HG02588 (cell line): ENCODE measurements around the gene GPR21.

Experiments used
- ATAC-seq: cut with Tn5 transposase; IDR thresholded peaks from one replicate; pipeline ENCODE4 v1.9.1; 2021; ENCODE audit warnings: mild to moderate bottlenecking, moderate library complexity; ENCODE audit not compliant: unreplicated experiment

The GPR21 gene

GRCh38 chr9:123033352-123033751, at the start of gene GPR21:
GPR21 (plus strand) TSS chr9:123033667; CDS start chr9:123034567, 900 bp downstream.
- no peak for ATAC-seq

GRCh38 chr9:122986010-122986409, 47.5 kb upstream of the GPR21 start:
- ATAC-seq, result no peak

GRCh38 chr9:122988141-122988540, 45.3 kb upstream of the GPR21 start:
- no peak for ATAC-seq

- ATAC-seq, result no peak
These were observed 44.4 kb upstream of the GPR21 start for GRCh38 chr9:122988920-122989621.

GRCh38 chr9:122991370-122991830, 42.1 kb upstream of the GPR21 start:
- no peak for ATAC-seq

GRCh38 chr9:122996586-122996985, 36.9 kb upstream of the GPR21 start:
- no peak for ATAC-seq

GRCh38 chr9:122998448-122998847, 35.0 kb upstream of the GPR21 start:
- ATAC-seq, result no peak

- no peak for ATAC-seq
These were observed 32.9 kb upstream of the GPR21 start for GRCh38 chr9:123000371-123001068.

GRCh38 chr9:123002754-123003153, 30.7 kb upstream of the GPR21 start:
- ATAC-seq, result no peak

GRCh38 chr9:123003466-123003865, 30.0 kb upstream of the GPR21 start:
- no peak for ATAC-seq

- no peak for ATAC-seq
These were observed 27.5 kb upstream of the GPR21 start for GRCh38 chr9:123005964-123006363.

GRCh38 chr9:123007269-123007668, 26.2 kb upstream of the GPR21 start:
- no peak for ATAC-seq

GRCh38 chr9:123008909-123009308, 24.6 kb upstream of the GPR21 start:
- no peak for ATAC-seq

- ATAC-seq, result no peak
These were observed 22.1 kb upstream of the GPR21 start for GRCh38 chr9:123011380-123011779.

GRCh38 chr9:123011878-123012528, 21.5 kb upstream of the GPR21 start:
- no peak for ATAC-seq

- ATAC-seq, result no peak
These were observed 16.8 kb upstream of the GPR21 start for GRCh38 chr9:123016631-123017030.

- ATAC-seq, result no peak
These were observed 12.7 kb upstream of the GPR21 start for GRCh38 chr9:123020796-123021195.

GRCh38 chr9:123026425-123026824, 7.0 kb upstream of the GPR21 start:
- ATAC-seq, result no peak

- ATAC-seq, result no peak
These were observed 6.0 kb upstream of the GPR21 start for GRCh38 chr9:123027517-123027916.

- no peak for ATAC-seq
These were observed 5.3 kb upstream of the GPR21 start for GRCh38 chr9:123028136-123028535.

- ATAC-seq, result no peak
These were observed 4.5 kb upstream of the GPR21 start for GRCh38 chr9:123028973-123029372.

GRCh38 chr9:123031963-123032362, 1.5 kb upstream of the GPR21 start:
- no peak for ATAC-seq
